K562 (cell line): ENCODE measurements around the gene HNRNPA3. TPM values are rescaled to one million over a fixed set of nuclear protein-coding genes. Genes with fewer than 3 reads are reported as not detected.

Source experiments
- EHMT2 ChIP-seq: fragments of 450-650 bp; IDR thresholded peaks from 2 replicates; pipeline ENCODE4 v1.6.1; 2018; ENCODE audit warnings: antibody characterized with exemption
- FOXP4 ChIP-seq: sonication (generic); formaldehyde crosslinking; IDR thresholded peaks from 2 replicates; pipeline ENCODE4 v1.8.0; 2022; ENCODE audit warnings: mild to moderate bottlenecking, missing genetic modification reagents, borderline replicate concordance
- HNRNPLL ChIP-seq: fragments of 200-400 bp; formaldehyde crosslinking; IDR thresholded peaks from 2 replicates; pipeline ENCODE4 v1.6.1; 2017; ENCODE audit warnings: low read length, low read depth, mild to moderate bottlenecking; ENCODE audit not compliant: poor library complexity, severe bottlenecking
- ZNF212 ChIP-seq: fragments of 450-650 bp; formaldehyde crosslinking; IDR thresholded peaks from 2 replicates; pipeline ENCODE4 v1.4.0; 2020; ENCODE audit warnings: mild to moderate bottlenecking
- polyA plus RNA-seq, 8 experiments: library from polyadenylated mRNA; depleted of rRNA in 4 of 8; stranded (reverse) in 5 of 8; unstranded in 3 of 8; fragments of >200 nt; fragmentation: Nextera tagmentation in 2 of 8; fragmentation: Illumina TruSeq in 1 of 8; extraction: Ambion mirVana in 2 of 8; extraction: Trizol in 1 of 8; gene quantifications; 2 replicates each; pipeline versions ENCODE4 v1.2.1 to v1.2.3, GENCODE V29; 2011 to 2014; ENCODE audit warnings: inconsistent platforms in 1 of 8, missing spikeins in 1 of 8
- total RNA-seq, 7 experiments: library from RNA; depleted of rRNA in 6 of 7; stranded (reverse); fragments of >200 nt in 6 of 7; fragmentation: Illumina TruSeq in 2 of 7; extraction: Trizol in 2 of 7; gene quantifications; 2 replicates each; pipeline versions ENCODE4 v1.2.1 to v1.2.3, GENCODE V29; 2011 to 2021; ENCODE audit warnings: low replicate concordance in 1 of 7
- TF ChIP-seq, protein P1 (sequence below): fragments of 450-650 bp; formaldehyde crosslinking; IDR thresholded peaks from 2 replicates; pipeline ENCODE4 v1.4.0; 2022; ENCODE audit warnings: missing genetic modification characterization
- TF ChIP-seq, protein P2 (sequence below), 2 experiments: IDR thresholded peaks; 2 replicates each; pipeline ENCODE4 v1.6.1; 2012; ENCODE audit warnings: improper control_type of control experiment in 2 of 2, low read depth in 2 of 2, low read length in 2 of 2, borderline replicate concordance in 1 of 2

Gene HNRNPA3
- total and polyA plus RNA-seq, 9 of the 15 experiments (the other 6 are each of a cell fraction or from before 2014, with no cell fraction given), result 72.8 to 428 (median 192) TPM

DNA sequence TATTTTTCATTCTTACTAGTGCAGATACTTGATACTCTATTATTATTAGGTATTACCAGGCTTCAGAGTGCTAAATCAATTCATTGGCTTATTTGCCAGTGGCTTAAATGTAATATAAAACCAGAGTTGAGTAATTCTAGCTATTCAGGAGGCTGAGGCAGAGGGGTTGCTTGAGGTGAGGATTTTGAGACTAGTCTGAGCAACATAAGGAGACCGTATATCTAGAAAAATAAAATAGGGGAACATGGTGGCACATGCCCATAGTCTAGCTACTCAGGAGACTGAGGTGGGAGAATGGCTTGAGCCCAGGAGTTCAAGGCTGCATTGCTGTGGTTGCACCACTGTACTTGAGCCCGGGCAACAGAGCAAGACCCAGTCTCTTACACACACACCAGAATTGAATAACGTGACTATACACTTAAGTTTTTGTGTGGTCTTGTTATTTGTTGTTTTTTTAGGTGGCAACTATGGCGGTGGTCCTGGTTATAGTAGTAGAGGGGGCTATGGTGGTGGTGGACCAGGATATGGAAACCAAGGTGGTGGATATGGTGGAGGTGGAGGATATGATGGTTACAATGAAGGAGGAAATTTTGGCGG lies 4.8 kb downstream of the HNRNPA3 start (continued):
- TF ChIP-seq, protein P1, sequence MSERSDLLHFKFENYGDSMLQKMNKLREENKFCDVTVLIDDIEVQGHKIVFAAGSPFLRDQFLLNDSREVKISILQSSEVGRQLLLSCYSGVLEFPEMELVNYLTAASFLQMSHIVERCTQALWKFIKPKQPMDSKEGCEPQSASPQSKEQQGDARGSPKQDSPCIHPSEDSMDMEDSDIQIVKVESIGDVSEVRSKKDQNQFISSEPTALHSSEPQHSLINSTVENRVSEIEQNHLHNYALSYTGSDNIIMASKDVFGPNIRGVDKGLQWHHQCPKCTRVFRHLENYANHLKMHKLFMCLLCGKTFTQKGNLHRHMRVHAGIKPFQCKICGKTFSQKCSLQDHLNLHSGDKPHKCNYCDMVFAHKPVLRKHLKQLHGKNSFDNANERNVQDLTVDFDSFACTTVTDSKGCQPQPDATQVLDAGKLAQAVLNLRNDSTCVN (CRISPR knock-in tag), result 0 out of 2 replicates have a peak, but pooled peaks have one; percentile 75
- TF ChIP-seq HNRNPLL (no peak), ZNF212 (no peak), FOXP4 (0 out of 2 replicates have a peak, but pooled peaks have one; percentile 26), EHMT2 (no peak)
- TF ChIP-seq, protein P2, sequence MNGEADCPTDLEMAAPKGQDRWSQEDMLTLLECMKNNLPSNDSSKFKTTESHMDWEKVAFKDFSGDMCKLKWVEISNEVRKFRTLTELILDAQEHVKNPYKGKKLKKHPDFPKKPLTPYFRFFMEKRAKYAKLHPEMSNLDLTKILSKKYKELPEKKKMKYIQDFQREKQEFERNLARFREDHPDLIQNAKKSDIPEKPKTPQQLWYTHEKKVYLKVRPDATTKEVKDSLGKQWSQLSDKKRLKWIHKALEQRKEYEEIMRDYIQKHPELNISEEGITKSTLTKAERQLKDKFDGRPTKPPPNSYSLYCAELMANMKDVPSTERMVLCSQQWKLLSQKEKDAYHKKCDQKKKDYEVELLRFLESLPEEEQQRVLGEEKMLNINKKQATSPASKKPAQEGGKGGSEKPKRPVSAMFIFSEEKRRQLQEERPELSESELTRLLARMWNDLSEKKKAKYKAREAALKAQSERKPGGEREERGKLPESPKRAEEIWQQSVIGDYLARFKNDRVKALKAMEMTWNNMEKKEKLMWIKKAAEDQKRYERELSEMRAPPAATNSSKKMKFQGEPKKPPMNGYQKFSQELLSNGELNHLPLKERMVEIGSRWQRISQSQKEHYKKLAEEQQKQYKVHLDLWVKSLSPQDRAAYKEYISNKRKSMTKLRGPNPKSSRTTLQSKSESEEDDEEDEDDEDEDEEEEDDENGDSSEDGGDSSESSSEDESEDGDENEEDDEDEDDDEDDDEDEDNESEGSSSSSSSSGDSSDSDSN (IDR thresholded peaks at IDR 0.05; ENCODE audit: borderline replicate concordance in 1 of 2, low read depth in 2 of 2, low read length in 2 of 2), result no peak
